Glomerular visceral epithelial cell (primary cell): ENCODE results near the gene AFF2.

Experiments
- DNase-seq: peaks from one replicate; pipeline ENCODE4 v3.0.0-alpha.2; 2016; ENCODE audit errors: extremely low spot score

AFF2 gene

DNA sequence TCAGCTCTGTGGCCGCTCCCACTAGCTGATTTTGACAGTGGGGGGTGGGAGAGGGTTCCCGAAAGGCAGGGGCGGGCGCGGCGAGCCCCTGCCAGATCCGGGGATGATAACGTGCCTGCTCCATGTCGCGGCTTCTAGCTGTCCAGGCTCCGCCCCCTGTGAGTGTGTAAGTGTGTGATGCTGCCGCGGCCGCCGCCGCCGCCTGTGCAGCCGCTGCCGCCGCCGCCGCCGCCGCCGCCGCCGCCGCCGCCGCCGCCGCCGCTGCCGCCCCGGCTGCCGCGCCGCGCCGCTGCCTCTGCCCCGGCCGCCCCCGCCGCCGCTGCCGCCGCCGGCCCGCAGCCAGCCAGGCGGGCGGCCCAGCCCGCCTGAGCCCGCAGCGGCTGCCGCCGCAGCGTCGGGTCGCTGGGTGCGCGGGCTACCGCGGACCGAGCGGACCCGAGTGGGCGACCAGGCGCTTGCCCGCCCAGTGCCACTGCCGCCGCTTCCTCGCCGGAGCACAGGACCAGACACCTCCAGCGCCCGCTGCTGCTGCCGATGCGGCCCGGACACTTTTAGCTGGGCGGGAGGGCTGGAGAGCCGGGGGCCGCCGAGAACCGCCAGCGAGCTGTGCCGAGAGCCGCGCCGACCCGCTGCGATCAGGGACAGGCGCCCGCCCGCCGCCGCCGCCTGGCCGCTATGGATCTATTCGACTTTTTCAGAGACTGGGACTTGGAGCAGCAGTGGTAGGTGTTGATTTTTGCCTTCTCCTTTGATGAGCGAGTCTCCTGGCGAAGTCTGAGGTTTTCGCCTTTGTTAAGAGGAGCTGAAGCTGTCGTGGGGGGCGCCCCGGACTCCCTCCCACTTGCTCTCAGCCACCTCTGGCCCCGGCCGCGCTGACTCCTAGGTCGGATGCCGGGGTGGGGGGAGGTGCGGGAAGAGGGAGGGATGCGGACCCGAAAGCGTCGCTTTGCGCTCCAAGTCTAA is at the start of gene AFF2:
TSS of gene AFF2 (plus strand) at position 195 of the 963 bp plus-strand sequence. CDS start at position 676, 481 bp downstream.
- DNase-seq, result no peak

- no peak for DNase-seq
Observed at GRCh38 chrX:148457279-148457678, 43.1 kb upstream of the AFF2 start.

GRCh38 chrX:148459343-148459742 is 41.1 kb upstream of the AFF2 start:
- no peak for DNase-seq

GRCh38 chrX:148466292-148466691 is 34.1 kb upstream of the AFF2 start:
- no peak for DNase-seq

DNA sequence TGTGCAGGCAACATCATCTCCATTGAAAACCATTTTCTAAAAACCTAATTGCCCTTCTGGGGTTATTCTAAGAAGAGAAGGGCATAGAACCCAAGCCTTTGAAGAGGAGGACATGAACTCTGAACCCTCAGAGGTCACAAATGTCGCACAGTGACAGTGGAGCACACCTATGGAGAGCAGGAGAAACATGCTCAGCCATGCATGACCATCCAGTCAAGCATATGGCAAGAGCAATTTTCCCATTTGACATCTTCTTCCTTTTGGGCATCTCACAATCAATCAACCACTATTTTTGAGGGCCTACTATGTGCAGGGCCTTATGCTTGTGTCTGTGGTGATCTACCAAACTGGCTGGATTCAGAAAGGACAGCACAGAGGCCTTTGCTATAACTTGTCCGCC is 30.1 kb upstream of the AFF2 start:
- DNase-seq, result no peak

DNA sequence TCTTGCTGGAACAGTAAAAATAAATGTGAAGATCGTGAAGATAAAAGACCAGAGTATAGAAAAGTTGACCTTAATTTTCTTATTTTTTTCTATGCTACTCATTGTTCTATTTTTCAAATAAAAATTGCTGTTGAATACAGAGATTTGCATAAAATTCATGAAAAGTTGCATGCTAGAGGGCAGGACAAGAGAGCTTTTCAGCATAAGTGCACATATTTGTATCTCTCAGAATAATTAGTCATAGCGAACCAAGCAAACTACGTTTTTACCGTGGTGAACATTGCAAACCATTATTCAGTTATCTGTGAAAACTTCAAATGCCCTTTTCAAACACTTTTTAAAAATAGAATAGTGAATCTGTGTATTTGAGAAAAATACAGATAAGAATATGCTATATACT is 26.4 kb upstream of the AFF2 start:
- no peak for DNase-seq

GRCh38 chrX:148492057-148492456 is 8.4 kb upstream of the AFF2 start:
- no peak for DNase-seq

GRCh38 chrX:148495176-148495575 is 5.2 kb upstream of the AFF2 start:
- no peak for DNase-seq

DNA sequence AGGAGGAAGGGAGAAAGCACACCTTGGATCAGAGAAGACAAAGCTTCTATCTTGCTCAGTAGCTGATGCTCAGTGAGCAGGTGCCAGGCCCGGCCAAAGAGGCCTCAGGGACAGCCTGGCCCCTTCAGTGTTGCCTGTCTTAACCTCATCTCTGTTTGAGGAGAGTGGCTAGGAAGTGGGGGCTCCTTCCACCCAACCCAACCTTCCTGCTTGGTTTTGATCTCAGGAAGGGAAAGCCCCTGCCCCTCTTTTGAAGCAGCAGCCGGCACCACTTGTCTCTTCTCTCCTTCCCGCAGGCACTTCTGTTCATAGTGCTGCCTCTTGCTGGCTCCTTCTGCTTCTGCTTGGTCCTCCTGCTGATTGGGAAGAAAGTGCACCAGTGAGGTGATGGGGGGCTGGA is 2.4 kb upstream of the AFF2 start:
- DNase-seq, result no peak

GRCh38 chrX:148499638-148500422 is 587 bp upstream of the AFF2 start:
- no peak for DNase-seq

DNA sequence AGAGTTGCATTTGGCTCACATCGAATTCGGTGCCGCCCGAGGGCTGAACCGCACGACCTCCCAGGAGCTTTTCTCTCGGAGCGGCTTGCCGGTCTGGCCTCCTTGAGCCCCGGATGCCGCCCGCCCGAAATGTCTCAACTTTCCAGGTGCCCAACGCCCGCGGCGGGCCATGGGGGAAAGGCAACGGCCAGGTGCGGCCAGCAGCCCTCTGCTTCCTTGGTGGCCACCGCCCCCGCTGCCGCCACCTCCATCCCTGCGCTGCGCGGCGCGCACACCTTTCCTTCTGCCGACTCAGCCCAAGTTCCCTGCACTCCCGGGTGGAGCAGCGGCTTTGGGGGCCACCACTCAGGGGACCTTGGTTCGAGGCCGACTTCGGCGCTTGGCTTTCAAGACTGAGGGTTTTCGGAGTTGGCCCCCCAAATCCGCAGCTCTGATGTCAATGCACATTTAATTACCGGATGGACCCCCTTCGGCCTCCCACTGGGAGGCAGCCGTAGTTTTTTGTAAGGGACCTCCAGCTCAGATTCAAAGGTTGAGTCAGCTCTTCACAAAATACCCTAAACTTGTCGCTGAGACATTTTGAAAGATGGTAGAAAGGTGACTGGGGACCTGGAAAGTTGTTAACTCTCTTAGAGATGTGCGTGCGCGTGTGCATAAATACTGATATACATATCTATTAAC is 1.1 kb downstream of the AFF2 start:
- no peak for DNase-seq

DNA sequence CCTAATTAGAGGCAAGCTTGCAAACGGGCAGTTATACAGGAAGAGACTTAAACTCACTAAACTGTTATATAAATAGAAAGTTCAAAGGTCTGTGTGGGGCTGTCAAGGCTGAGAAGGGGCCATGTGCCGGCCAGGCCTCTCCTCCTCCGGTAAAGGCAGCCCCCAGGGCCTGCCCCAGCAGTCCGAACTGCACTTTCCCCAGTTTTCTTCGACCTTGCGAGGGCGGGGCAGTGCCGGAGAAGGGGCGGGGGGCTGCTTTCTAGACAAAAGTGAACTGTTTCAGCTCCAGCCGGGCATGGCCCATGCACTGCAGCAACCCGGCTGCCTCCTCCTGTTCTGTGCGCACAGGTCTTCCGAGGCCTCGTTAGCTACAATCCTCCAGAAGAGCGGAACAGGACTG is 4.1 kb downstream of the AFF2 start:
- DNase-seq, result no peak

- DNase-seq, result no peak
Observed at GRCh38 chrX:148507418-148507817, 7.0 kb downstream of the AFF2 start.

DNA sequence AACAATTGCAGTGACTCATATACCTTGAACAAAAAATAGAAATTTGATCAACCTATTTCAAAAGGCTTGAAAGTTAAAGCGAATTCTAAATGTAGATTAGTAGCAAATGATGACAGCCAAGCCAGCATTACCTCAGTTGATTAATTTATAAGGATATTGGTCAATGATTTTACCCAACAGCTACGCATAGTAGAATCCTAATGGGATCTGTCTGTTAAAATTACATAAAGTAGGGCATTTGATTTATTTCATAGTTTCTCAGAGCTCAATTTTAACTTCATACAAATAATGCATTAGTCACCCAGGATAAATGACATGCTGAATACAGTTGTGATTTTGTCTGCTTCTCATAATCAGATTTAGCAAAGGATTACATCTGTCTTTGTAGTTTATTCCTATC is 12.0 kb downstream of the AFF2 start:
- DNase-seq, result no peak

DNA sequence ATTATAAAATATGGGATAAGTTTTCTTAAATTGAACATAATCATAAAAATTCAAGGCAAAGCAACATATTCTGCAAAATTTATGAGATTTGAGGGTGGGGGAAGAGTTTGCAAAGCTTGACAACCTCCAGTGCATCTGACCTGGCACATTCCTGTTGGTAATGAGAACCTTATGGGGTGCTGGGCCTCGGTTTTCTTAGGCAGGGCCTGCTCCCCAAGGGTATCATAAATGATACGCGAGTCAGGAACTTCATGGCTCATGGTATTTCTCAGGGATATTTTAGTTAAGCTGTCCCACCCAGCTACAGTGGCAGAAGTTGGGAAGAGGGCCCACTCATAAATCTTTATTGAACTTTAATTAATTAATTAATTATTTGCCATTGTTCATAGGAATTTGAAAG is 13.2 kb downstream of the AFF2 start:
- DNase-seq, result no peak

DNA sequence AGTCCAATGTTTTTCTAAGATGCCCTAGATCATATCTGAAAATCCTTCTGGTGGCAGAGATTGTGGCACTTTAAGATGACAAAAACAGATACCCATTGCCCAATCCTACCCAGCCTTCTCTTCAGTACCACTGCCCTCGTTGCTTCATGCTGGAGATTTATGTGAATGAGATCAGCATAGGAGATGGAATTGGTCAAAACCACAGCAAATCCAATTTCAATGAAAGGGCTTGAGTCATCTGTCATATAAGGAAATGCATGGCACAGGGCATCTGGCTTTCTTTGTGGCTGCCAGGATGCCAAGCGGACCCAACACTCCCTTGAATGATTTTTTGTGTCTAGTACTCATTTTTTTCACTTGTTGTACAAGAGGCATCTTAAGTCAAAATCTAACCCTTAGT is 16.8 kb downstream of the AFF2 start:
- no peak for DNase-seq

DNA sequence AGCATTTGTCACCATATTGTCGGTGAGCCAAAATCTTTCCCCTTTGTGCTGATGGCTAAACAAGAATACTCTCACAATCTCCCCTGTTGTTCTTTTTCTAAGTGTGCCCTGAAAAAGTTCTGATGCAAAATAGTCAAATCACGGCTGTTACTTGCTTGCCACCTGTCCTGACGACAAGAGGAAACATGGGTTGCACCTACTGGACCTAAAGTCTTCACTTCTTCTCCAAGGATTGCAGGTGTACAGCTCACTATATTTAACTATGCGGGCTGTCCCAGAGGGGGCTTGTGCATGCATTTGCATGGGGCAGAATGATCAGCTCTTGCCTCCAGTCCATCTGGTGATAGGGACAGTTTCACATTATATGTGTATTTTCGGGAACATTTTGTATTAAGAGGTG is 21.6 kb downstream of the AFF2 start:
- no peak for DNase-seq

DNA sequence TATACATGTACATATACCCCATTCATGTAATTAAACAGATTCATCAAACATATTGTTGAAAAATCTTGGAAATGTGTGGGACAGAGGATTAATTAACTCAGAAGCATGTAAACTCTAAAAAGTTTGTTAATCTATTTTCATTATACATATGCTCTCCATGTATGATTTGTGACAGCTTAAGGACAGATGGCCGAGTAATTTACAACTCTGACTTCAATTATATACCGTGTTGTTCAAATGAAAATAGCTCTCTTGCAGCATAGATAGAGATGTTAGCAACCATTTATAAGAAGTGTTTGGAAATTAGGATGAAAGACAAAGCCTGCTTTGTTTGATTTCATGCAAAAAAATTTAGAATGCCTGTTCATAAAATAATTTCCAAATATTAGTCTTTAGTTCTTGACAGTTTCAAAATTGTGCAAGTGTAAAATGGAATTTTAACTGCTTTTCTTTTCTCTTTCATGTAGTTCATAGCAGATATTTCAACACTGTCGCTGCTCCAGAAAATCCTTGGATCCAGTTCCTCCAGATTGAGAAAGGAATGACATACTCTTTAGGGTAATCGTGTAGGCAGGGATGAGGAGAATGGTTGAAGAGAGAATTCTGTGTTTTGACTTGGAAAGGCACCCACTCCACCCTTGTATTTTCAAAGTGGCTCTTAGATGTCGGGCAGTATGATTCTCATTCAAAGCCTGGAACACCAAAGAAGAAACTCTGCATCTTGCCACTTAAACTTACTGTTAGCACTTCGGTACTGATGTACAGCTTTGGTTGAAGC is 23.1 kb downstream of the AFF2 start:
- no peak for DNase-seq

DNA sequence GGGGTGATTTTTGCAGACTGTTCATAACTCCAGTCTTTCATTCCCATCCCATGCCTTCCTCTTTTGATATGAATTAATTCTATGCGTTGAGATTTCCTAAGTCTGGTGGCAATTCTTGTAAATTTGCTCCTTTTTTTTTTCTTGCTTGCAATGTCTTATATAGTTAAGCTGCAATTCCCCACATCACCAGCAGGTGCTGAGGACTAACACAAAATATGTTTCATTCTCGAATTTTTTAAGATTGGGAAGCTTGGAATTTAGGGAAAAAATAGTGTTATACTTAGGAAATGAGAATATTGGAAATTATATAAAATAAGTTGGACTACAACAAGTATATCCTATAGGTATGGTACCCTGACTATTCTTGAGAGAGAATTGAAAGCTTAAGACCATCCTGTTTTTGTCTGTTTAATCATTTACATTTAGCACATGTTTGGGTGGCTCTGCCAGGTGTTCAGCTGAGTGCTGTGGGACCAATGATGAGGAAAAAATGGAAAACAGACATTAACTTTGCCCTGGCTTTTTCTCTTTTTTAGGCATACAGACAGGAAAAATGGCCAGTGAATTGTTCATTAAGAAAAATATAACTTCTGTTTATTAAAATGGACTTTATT is 30.2 kb downstream of the AFF2 start:
- DNase-seq, result no peak

DNA sequence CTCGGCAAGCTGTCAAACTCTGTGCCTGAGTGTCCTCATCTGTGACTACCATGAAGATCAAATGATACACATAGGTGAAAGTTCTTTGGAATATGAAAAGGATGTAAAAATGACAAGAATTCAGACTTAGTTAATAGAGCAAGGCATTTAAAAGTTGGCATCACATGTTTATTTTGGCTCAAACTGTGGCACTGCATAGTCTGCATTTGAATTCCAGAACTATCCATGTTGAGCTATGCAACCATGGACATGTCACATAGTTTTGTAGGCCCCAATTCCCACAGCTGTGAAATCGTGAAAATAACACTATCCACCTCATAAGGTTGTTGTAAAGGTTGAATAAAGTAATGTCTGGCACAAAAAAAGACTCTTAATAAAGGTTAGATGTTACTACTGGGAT is 33.9 kb downstream of the AFF2 start:
- DNase-seq, result no peak

- no peak for DNase-seq
Observed at GRCh38 chrX:148535639-148536038, 35.2 kb downstream of the AFF2 start.
